GM12865 (cell line): ENCODE measurements around the gene CHMP2A.
A peak's percentile ranks its signal among the peaks of the same experiment; 100 is the strongest.

Source experiments
- DNase-seq: peaks from one replicate; pipeline ENCODE4 v3.0.0; 2010; ENCODE audit warnings: low read depth
- H3K4me3 ChIP-seq: 2 replicates; pipeline ENCODE4 v1.5.1; 2011; ENCODE audit warnings: mild to moderate bottlenecking, low read depth, low read length, control low read depth
- CTCF ChIP-seq: IDR thresholded peaks from 2 replicates; pipeline ENCODE4 v1.5.1; 2011; ENCODE audit warnings: low read length, control low read depth, low read depth, inconsistent platforms; ENCODE audit not compliant: insufficient read depth; ENCODE audit errors: missing control alignments

Gene CHMP2A

GRCh38 chr19:58521651-58522050 is 33.3 kb downstream of the CHMP2A start:
- H3K4me3 ChIP-seq, result peak overlapping the region; percentile 50
- no peak for DNase-seq
- TF ChIP-seq CTCF, result no peak

GRCh38 chr19:58520257-58520599 is 34.7 kb downstream of the CHMP2A start:
- H3K4me3 ChIP-seq, result peak overlapping the region; percentile 93
- no peak for DNase-seq
- no peak for TF ChIP-seq CTCF

- peak; percentile 98 for DNase-seq
- H3K4me3 ChIP-seq, result peak within 1 kb of the TSS; percentile 93
- peak; percentile 94 for TF ChIP-seq CTCF
Measured at GRCh38 chr19:58519355-58520256, 35.3 kb downstream of the CHMP2A start, which contains the start of gene ZBTB45. TSS of gene ZBTB45 (minus strand) at chr19:58519810. CDS start at chr19:58517673, 2,137 bp downstream.

GRCh38 chr19:58519087-58519354 is 35.9 kb downstream of the CHMP2A start:
- peak overlapping the region; percentile 93 for H3K4me3 ChIP-seq
- TF ChIP-seq CTCF, result peak; percentile 48
- DNase-seq, result peak; percentile 67

GRCh38 chr19:58518256-58519086 is 36.4 kb downstream of the CHMP2A start:
- TF ChIP-seq CTCF, result no peak
- H3K4me3 ChIP-seq, result peak overlapping the region; percentile 93
- peak; percentile 22 for DNase-seq

- no peak overlapping the region for H3K4me3 ChIP-seq
- peak; percentile 6 for DNase-seq
- no peak for TF ChIP-seq CTCF
Measured at GRCh38 chr19:58516964-58517833, 37.7 kb downstream of the CHMP2A start.
